ENCODE results near the gene CPTP.

- TF ChIP-seq POLR2A (IDR thresholded peaks at IDR 0.05) (no peak), POLR2AphosphoS5 (IDR thresholded peaks at IDR 0.05) (no peak), EP300 (IDR thresholded peaks at IDR 0.05) (no peak)
- TF ChIP-seq, protein P1, sequence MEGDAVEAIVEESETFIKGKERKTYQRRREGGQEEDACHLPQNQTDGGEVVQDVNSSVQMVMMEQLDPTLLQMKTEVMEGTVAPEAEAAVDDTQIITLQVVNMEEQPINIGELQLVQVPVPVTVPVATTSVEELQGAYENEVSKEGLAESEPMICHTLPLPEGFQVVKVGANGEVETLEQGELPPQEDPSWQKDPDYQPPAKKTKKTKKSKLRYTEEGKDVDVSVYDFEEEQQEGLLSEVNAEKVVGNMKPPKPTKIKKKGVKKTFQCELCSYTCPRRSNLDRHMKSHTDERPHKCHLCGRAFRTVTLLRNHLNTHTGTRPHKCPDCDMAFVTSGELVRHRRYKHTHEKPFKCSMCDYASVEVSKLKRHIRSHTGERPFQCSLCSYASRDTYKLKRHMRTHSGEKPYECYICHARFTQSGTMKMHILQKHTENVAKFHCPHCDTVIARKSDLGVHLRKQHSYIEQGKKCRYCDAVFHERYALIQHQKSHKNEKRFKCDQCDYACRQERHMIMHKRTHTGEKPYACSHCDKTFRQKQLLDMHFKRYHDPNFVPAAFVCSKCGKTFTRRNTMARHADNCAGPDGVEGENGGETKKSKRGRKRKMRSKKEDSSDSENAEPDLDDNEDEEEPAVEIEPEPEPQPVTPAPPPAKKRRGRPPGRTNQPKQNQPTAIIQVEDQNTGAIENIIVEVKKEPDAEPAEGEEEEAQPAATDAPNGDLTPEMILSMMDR (IDR thresholded peaks at IDR 0.05), result no peak
Measured at GRCh38 chr1:1317420-1317819, 7.2 kb upstream of the CPTP start.
